ENCODE data around the gene BTBD16.

Gene BTBD16

DNA sequence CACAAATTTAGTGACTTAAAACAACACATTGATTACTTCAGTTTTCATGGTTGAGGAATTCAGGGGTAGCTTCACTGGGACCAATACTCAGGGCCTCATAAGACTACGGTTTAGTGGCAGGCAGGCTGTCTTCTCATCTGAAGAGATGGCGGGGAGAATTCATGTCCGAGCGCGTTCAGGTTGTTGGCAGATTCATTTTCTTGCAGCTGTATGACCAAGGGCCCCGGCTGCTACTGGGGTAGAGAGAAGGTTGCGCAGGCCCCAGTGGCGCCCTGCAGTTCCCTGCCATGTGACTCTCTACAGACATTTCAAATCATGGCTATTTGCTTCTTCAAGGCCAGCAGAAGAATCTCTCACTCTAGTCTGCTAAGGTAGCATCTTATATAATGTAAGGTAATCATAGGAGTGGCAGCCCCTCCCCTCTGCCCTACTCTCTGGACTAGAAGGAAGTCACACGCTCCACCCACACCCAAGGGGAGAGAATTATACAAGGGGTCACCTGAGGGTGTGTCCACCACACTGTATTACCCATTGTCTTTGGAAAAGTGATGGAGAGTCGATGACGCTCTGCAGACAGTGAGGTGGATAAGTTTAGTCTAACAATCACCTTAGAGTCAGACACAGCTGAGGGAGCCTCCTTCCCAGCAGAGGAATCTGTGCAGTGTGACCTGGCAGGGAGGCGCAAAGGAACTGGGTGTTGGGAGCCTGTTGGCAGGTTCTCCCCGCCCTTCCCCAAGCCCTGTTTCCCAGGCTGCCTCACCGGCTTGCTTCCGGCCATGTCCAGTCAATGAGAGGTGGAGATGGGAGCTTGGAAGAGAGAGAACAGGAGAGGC is 67.7 kb downstream of the BTBD16 start:
- DNase-seq (ENCODE audit: low read depth), result peak; percentile 62
- no peak overlapping the region for H3K4me3 ChIP-seq (ENCODE audit: low read length)
- TF ChIP-seq, protein P1, sequence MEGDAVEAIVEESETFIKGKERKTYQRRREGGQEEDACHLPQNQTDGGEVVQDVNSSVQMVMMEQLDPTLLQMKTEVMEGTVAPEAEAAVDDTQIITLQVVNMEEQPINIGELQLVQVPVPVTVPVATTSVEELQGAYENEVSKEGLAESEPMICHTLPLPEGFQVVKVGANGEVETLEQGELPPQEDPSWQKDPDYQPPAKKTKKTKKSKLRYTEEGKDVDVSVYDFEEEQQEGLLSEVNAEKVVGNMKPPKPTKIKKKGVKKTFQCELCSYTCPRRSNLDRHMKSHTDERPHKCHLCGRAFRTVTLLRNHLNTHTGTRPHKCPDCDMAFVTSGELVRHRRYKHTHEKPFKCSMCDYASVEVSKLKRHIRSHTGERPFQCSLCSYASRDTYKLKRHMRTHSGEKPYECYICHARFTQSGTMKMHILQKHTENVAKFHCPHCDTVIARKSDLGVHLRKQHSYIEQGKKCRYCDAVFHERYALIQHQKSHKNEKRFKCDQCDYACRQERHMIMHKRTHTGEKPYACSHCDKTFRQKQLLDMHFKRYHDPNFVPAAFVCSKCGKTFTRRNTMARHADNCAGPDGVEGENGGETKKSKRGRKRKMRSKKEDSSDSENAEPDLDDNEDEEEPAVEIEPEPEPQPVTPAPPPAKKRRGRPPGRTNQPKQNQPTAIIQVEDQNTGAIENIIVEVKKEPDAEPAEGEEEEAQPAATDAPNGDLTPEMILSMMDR (IDR thresholded peaks at IDR 0.05; ENCODE audit: insufficient read depth, low read depth, low read length, missing control alignments), result no peak

DNA sequence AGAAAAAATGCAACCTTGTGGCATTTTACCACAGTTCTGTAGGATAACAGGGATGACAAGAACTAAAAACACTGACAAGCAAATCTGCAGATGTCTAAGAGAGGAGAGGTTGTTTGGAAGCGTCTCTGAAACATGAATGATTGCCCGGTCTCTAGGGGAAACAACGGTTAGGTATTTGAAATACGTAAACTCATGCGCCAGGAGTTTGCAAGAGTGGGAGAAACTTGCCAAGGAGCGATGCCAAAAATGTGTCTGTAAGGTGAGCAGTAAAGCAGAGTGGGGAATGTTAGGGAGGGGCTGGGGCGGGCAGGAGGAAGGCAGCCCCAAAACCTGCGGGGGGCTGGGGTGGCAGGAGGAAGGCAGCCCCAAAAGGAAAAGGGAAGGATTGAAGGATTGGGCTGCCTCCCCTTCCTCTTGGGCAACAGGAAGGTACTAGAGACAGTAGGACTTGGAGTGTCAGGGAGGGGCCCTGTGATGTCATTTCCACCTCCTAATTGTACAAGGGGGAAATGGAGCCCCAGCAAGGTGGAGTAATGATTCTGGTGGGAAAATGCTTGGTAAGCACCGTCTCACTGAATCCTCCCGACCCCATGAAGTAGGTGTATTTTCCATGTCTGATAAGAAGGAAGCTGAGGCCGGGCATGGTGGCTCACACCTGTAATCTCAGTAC is 70.2 kb downstream of the BTBD16 start:
- no peak for DNase-seq (ENCODE audit: low read depth)
- TF ChIP-seq, protein P1 (IDR thresholded peaks at IDR 0.05; ENCODE audit: insufficient read depth, low read depth, low read length, missing control alignments), result no peak

DNA sequence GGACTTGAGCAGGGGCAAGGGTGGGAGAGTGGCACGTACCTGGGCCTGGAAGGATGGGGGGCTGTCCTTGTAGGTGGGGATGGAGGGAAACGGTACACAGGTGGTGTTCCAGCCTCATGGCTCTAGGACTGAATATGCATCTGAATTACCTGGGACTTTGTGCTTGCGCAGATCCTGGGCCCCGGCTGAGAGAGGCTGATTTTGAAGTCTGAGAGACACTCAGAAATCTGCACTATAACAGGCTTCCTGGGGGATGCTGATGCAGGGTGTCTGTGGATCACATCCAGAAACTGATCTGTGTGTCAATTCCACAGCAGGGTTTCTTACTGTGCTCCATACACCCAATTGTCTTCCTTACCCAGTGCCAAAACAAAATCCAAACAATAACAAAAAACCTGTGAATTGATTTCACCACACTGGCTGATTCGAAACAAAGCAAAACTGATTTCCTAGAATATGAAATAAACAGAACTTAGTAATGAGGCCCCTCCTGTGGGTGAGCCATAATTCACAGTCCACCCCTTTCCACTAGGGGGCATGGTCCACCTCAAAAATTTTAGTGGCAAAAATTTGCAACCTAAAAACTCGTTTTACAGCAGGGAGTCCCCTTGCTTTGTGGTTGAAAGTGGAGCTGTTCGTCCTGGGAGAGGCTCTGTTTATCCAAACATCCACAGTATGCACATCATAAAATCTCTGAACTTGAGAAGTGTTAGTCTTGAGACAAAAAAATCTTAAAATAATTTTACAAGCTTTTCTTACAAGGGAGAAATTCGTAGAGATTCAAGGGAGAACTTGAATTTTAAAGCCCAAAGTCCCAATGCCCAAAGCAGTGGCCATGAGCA is 71.4 kb downstream of the BTBD16 start:
- TF ChIP-seq, protein P1 (IDR thresholded peaks at IDR 0.05; ENCODE audit: insufficient read depth, low read depth, low read length, missing control alignments), result peak; percentile 81
- peak; percentile 54 for DNase-seq (ENCODE audit: low read depth)
- H3K4me3 ChIP-seq (ENCODE audit: low read length), result no peak overlapping the region

More for the DNA sequence above, 70.2 kb downstream of the BTBD16 start:
- H3K4me3 ChIP-seq (ENCODE audit: low read length), result no peak overlapping the region

DNA sequence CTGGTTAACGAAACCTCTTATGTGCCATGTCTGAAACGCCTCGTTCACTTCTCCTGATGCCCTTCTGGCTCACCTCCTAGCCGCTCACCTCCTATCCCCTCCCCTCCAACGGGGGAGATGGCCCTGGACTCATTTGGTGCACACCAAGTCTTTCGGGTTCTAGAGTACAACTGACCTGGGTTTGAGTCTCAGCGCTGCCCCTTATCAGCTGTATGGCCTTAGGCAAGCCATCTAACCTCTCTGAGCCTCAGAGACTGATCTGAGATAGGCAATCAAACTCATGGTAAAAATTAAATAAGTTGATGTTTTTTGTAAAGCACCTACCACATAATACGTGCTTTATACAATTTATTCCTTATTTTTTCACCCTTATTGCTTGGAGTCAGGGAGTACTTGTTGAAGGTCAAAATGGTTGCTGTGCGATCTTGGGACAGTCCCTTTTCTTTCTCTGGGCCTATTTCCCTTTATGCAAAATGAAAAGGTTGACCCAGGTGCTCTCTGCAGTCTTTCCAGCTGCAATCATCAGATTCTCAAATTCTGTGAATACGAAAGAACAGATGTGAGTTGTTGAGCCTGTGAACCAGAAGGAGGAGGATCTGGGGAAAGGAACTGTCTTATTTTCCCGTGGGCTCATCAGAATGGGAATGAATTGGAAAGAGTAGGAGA is 72.2 kb downstream of the BTBD16 start:
- TF ChIP-seq, protein P1 (IDR thresholded peaks at IDR 0.05; ENCODE audit: insufficient read depth, low read depth, low read length, missing control alignments), result no peak

DNA sequence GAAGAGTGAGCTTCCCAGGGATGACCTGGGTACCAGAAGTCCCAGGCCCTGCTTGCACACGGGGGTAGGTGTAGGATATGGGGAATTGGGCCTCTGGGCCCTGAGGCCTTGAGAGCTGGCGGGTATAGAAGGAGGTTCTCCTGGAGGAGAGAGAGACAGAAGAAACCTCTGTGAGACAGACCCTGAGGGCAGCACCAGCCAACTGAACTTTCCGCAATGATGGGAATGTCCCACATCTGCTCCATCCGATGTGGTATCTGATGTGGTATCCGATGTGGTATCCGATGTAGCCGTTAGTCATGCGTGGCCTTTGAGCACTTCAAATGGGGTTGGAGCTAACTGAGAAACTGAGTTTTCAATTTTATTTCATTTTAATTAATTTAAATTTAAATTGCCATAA is 72.8 kb downstream of the BTBD16 start:
- TF ChIP-seq, protein P1 (IDR thresholded peaks at IDR 0.05; ENCODE audit: insufficient read depth, low read depth, low read length, missing control alignments), result no peak
- DNase-seq (ENCODE audit: low read depth), result no peak
- H3K4me3 ChIP-seq (ENCODE audit: low read length), result no peak overlapping the region

More for the DNA sequence above, 72.2 kb downstream of the BTBD16 start:
- no peak for DNase-seq (ENCODE audit: low read depth)
- no peak overlapping the region for H3K4me3 ChIP-seq (ENCODE audit: low read length)

DNA sequence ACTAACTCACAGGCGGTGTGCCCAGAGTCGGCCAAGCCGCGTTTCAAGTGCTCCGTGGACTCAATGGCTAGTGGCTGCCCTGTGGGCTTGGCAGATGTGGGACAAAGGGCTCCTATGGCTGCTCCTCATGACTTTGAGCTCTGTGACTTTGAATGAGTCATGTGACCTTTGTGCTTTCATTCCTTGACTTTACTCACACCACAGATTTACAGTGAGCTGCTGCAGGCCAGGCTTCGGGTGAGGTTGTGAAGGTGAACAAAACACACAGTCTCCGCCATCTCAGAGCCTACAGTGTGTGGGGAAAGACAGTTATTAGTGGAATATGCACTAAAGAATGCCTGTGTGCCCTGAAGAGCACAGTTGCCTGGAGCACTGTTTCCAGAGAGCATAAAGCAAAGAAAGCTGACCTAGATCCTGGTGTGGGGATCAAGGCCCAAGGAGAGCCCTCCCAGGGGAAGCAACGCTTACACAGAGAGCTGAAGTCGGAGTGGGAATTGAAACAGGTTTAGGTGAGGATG is 73.7 kb downstream of the BTBD16 start:
- no peak for DNase-seq (ENCODE audit: low read depth)
- TF ChIP-seq, protein P1 (IDR thresholded peaks at IDR 0.05; ENCODE audit: insufficient read depth, low read depth, low read length, missing control alignments), result no peak

More for the DNA sequence above, 73.7 kb downstream of the BTBD16 start:
- H3K4me3 ChIP-seq (ENCODE audit: low read length), result no peak overlapping the region
